HEK293T (cell line): ENCODE results near the gene PREX1.

Experiments used
- BHLHE40 ChIP-seq: fragments of 450-650 bp; IDR thresholded peaks from 2 replicates; pipeline ENCODE4 v1.6.1; 2016; ENCODE audit warnings: mild to moderate bottlenecking, moderate library complexity, borderline replicate concordance
- FOXA1 ChIP-seq: fragments of 450-650 bp; IDR thresholded peaks from 2 replicates; pipeline ENCODE4 v1.6.1; 2016; ENCODE audit warnings: mild to moderate bottlenecking
- FOXK2 ChIP-seq: fragments of 450-650 bp; IDR thresholded peaks from 2 replicates; pipeline ENCODE4 v1.6.1; 2016; ENCODE audit warnings: mild to moderate bottlenecking
- FOXM1 ChIP-seq: fragments of 450-650 bp; IDR thresholded peaks from 2 replicates; pipeline ENCODE4 v1.6.1; 2017; ENCODE audit warnings: mild to moderate bottlenecking, borderline replicate concordance
- L3MBTL2 ChIP-seq: fragments of 450-650 bp; conservative IDR thresholded peaks from 2 replicates; pipeline ENCODE4 v1.6.1; 2016; ENCODE audit warnings: mild to moderate bottlenecking
- LEF1 ChIP-seq: fragments of 450-650 bp; IDR thresholded peaks from 2 replicates; pipeline ENCODE4 v1.6.1; 2017; ENCODE audit warnings: mild to moderate bottlenecking, borderline replicate concordance
- SP1 ChIP-seq: fragments of 450-650 bp; IDR thresholded peaks from 2 replicates; pipeline ENCODE4 v1.6.1; 2017
- TARDBP ChIP-seq: fragments of 450-650 bp; IDR thresholded peaks from 2 replicates; pipeline ENCODE4 v1.6.1; 2016
- ZNF384 ChIP-seq: fragments of 450-650 bp; IDR thresholded peaks from 2 replicates; pipeline ENCODE4 v1.6.1; 2016

DNA sequence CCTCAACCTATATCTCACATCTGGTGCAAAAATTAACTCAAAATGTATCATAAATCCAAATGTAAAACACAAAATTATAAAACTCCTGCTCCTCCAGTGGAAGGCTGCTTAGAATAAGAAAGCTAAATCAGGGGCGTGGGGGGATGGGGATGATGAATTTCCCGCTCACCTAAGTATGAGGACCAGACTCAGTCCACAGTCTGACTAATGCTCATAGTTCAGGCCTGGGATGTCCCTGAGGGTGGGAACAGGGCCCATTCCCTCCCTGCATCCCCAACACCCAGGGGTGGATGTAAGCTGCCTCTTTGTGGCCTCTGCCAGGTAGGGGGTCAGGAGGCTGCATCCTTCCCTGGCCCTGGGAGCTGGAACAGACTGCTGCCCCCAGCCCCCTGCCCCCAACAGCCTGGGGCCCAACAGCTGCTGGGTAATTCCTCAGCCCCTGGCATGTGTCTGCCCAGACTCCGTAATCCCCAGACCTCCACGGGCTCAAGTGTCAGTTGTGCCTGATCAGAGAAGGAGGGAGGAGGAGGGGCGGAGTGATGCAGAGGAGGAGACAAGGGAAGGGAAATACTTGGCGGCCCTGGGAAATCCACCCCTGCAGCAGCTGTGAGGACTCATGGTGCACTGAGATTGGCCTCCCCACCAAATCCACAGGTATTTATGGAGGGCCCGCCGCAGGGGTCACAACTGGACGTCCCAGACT, 224.5 kb downstream of the PREX1 start:
- TF ChIP-seq FOXK2, result no peak
- TF ChIP-seq TARDBP, result no peak
- TF ChIP-seq FOXM1, result no peak
- TF ChIP-seq ZNF384, result no peak
- TF ChIP-seq SP1, result no peak
- no peak for TF ChIP-seq FOXA1
- no peak for TF ChIP-seq LEF1
- TF ChIP-seq BHLHE40, result no peak
- TF ChIP-seq L3MBTL2, result no peak
